WTC11 (cell line): ENCODE results near the gene ABCF2.

ENCODE experiments used
- E2F4 ChIP-seq: sonication (generic); formaldehyde crosslinking; IDR thresholded peaks from 2 replicates; pipeline ENCODE4 v1.8.1; 2022; ENCODE audit warnings: low read depth, mild to moderate bottlenecking, moderate library complexity, missing genetic modification reagents, borderline replicate concordance
- GRHL2 ChIP-seq: fragments of 250-450 bp; sonication (Bioruptor Pico); IDR thresholded peaks from 2 replicates; pipeline ENCODE4 v1.8.0; 2022; ENCODE audit warnings: mild to moderate bottlenecking, moderate library complexity; ENCODE audit not compliant: insufficient replicate concordance, severe bottlenecking
- SMAD3 ChIP-seq: sonication (generic); formaldehyde crosslinking; IDR thresholded peaks from 2 replicates; pipeline ENCODE4 v1.8.0; 2022; ENCODE audit warnings: missing genetic modification reagents, mild to moderate bottlenecking, borderline replicate concordance
- ZNF512 ChIP-seq: sonication (generic); formaldehyde crosslinking; IDR thresholded peaks from 2 replicates; pipeline ENCODE4 v1.8.1; 2022; ENCODE audit warnings: missing genetic modification reagents, borderline replicate concordance

- no peak for TF ChIP-seq GRHL2 (CRISPR knock-in tag)
- TF ChIP-seq ZNF512 (CRISPR knock-in tag), result no peak
- no peak for TF ChIP-seq E2F4 (CRISPR knock-in tag)
- no peak for TF ChIP-seq SMAD3
These were observed 33.5 kb upstream of the ABCF2 start for GRCh38 chr7:151260471-151260870.
